Natural killer cell (primary cell): ENCODE measurements around the gene DAZAP1. TPM values are rescaled to one million over a fixed set of nuclear protein-coding genes. Genes with fewer than 3 reads are reported as not detected.

Experiments used
- ATAC-seq, 3 donors: fragments of 150-1000 bp in 2 of 3; fragments of 200-7000 bp in 1 of 3; cut with Tn5 transposase; 1 replicate in 1 of 3; 2 replicates in 2 of 3; pipeline ENCODE4 v1.10.0; 2021; ENCODE audit warnings: mild to moderate bottlenecking in 2 of 3, moderate library complexity in 2 of 3
- DNase-seq, 2 donors: peaks; one replicate each; pipeline versions ENCODE4 v3.0.0 to v3.0.0-alpha.2; 2013 to 2021; ENCODE audit warnings: mixed read lengths in 1 of 2
- H3K27ac ChIP-seq: one replicate; pipeline ENCODE4 v1.5.1; 2013; ENCODE audit warnings: mild to moderate bottlenecking, low read length
- H3K27me3 ChIP-seq: one replicate; pipeline ENCODE4 v1.6.1; 2013; ENCODE audit warnings: low read length; ENCODE audit not compliant: control insufficient read depth, insufficient read depth
- H3K36me3 ChIP-seq: one replicate; pipeline ENCODE4 v1.6.1; 2013; ENCODE audit warnings: low read length; ENCODE audit not compliant: control insufficient read depth, insufficient read depth
- H3K4me1 ChIP-seq: one replicate; pipeline ENCODE4 v1.6.1; 2013; ENCODE audit warnings: low read length; ENCODE audit not compliant: control insufficient read depth, insufficient read depth
- H3K4me3 ChIP-seq: one replicate; pipeline ENCODE4 v1.5.1; 2013; ENCODE audit warnings: low read length
- H3K9me3 ChIP-seq: one replicate; pipeline ENCODE4 v1.6.1; 2013; ENCODE audit warnings: low read length; ENCODE audit not compliant: control insufficient read depth, insufficient read depth
- H3K27ac Mint-ChIP-seq, 2 donors: one replicate each; pipeline ENCODE4 v1.8.0; 2022; ENCODE audit warnings: mild to moderate bottlenecking in 2 of 2, mixed read lengths in 2 of 2, moderate library complexity in 1 of 2
- H3K27me3 Mint-ChIP-seq, 2 donors: one replicate each; pipeline ENCODE4 v1.8.0; 2022; ENCODE audit warnings: low read depth in 2 of 2, mixed read lengths in 2 of 2
- H3K36me3 Mint-ChIP-seq: one replicate; pipeline ENCODE4 v1.8.0; 2022; ENCODE audit warnings: mixed read lengths
- H3K4me1 Mint-ChIP-seq, 2 donors: one replicate each; pipeline ENCODE4 v1.8.0; 2022; ENCODE audit warnings: mixed read lengths in 2 of 2
- H3K4me3 Mint-ChIP-seq: one replicate; pipeline ENCODE4 v1.8.0; 2022; ENCODE audit warnings: mild to moderate bottlenecking, moderate library complexity, mixed read lengths
- H3K9me3 Mint-ChIP-seq, 2 donors: one replicate each; pipeline ENCODE4 v1.8.0; 2022; ENCODE audit warnings: mixed read lengths in 2 of 2
- WGBS: methylation state at CpG from one replicate; pipeline ENCODE4 v1.1.7; 2013; ENCODE audit warnings: missing lambda C conversion rate; ENCODE audit not compliant: insufficient coverage; 5-methylcytosine and 5-hydroxymethylcytosine counted together
- intact Hi-C: fragments of 100-400 bp; cut with micrococcal nuclease; formaldehyde crosslinking; loops from one replicate; pipeline ENCODE4 v1.14.2; 2022
- total RNA-seq, 4 donors: library from RNA; stranded (reverse); fragments of 120-200 nt in 1 of 4; gene quantifications; one replicate each; pipeline versions ENCODE4 v1.2.3 to v1.2.4, GENCODE V29; 2013 to 2022
- TF ChIP-seq, protein P1 (sequence below): fragments of 200-600 bp; IDR thresholded peaks from one replicate; pipeline ENCODE4 v1.8.0; 2022; ENCODE audit warnings: antibody characterized with exemption

DAZAP1 gene
- total RNA-seq, 3 donors from 2014 or later (not counting 1 experiment from before 2014, with no cell fraction given) = 166 to 207 (median 170) TPM

DNA sequence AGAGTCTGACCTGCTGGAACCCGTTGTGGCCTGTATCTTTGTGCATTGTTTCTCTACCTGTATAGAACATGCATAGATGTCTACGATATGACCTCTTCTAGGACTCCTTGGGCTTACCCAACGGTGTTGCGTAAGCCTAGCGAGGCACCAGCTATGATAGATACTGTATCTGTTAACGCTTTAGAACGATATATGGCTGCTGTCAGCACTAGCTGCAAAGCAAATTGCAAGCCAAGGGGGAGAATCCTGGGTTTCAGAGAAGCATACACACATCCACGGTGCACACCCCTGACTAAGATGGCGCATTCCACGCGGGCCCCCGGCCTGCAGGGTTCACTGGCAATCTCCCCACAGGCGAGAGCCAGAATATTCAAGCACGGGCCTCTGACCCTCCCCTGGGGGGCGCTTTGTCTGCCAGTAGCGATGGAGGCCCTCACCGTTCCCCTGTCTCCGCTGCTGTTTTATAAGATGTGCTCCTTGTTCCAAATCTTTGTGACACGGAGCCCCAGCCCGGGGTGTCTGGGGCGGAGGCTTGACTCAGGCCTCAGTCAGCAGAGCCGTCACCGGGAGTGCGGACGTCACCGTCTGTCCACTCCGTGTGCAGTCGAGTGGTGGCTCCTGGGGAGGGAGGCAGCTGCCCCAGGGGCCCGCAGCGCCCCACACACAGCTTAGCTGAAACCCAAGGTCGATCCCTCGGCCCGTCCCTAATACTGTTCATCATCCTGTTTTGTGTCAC lies 17.9 kb downstream of the DAZAP1 start:
- no peaks in the 10 kb centered on the region for H3K9me3 ChIP-seq
- no peak for DNase-seq
- no peak overlapping the region for H3K4me3 Mint-ChIP-seq
- H3K36me3 Mint-ChIP-seq = no peaks in the 10 kb centered on the region
- no peak overlapping the region for H3K4me3 ChIP-seq
- H3K4me1 ChIP-seq = no peaks in the 10 kb centered on the region
- no peak overlapping the region for H3K27ac Mint-ChIP-seq
- H3K4me1 Mint-ChIP-seq = peaks cover 0 to 4% of the 10 kb centered on the region in 2 donors
- TF ChIP-seq, protein P1, sequence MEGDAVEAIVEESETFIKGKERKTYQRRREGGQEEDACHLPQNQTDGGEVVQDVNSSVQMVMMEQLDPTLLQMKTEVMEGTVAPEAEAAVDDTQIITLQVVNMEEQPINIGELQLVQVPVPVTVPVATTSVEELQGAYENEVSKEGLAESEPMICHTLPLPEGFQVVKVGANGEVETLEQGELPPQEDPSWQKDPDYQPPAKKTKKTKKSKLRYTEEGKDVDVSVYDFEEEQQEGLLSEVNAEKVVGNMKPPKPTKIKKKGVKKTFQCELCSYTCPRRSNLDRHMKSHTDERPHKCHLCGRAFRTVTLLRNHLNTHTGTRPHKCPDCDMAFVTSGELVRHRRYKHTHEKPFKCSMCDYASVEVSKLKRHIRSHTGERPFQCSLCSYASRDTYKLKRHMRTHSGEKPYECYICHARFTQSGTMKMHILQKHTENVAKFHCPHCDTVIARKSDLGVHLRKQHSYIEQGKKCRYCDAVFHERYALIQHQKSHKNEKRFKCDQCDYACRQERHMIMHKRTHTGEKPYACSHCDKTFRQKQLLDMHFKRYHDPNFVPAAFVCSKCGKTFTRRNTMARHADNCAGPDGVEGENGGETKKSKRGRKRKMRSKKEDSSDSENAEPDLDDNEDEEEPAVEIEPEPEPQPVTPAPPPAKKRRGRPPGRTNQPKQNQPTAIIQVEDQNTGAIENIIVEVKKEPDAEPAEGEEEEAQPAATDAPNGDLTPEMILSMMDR = no peak
- no peaks in the 10 kb centered on the region for H3K9me3 Mint-ChIP-seq
- ATAC-seq = no peak
- peaks cover 74% of the 10 kb centered on the region for H3K36me3 ChIP-seq
- no peaks in the 10 kb centered on the region for H3K27me3 ChIP-seq
- 96% methylated on average over 33 of the region's 33 CpGs for WGBS
- intact Hi-C loops = no loop called here
- H3K27me3 Mint-ChIP-seq = no peaks in the 10 kb centered on the region
- no peak overlapping the region for H3K27ac ChIP-seq

DNA sequence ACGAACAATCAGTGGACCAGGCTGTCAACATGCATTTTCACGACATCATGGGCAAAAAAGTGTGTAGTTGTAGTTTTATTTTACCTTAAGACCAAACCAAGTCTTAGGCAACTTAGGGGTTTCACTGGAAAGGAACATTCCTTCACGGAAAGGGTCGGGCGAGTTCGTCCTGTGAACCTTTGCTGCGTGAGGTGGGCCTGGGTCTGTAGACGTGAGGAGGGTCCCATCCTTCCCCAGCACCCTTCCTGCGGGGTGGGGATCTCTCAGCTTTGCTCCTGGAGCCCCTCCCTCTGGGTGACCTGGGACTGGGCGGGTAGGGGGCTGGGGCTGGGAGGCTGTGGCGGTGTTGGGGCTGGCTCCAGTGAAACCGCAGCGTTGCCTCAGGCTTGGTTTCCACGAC lies 18.5 kb downstream of the DAZAP1 start:
- no peaks in the 10 kb centered on the region for H3K27me3 Mint-ChIP-seq
- Histone ChIP-seq H3K9me3 (no peaks in the 10 kb centered on the region), H3K27ac (no peak overlapping the region), H3K4me3 (no peak overlapping the region), H3K27me3 (no peaks in the 10 kb centered on the region), H3K36me3 (peaks cover 70% of the 10 kb centered on the region), H3K4me1 (no peaks in the 10 kb centered on the region)
- H3K27ac Mint-ChIP-seq = no peak overlapping the region
- H3K4me3 Mint-ChIP-seq = no peak overlapping the region
- no peak for ATAC-seq
- DNase-seq = no peak
- 96% methylated on average over 14 of the region's 14 CpGs for WGBS
- TF ChIP-seq, protein P1 = no peak
- intact Hi-C loops = no loop called here
- no peaks in the 10 kb centered on the region for H3K36me3 Mint-ChIP-seq
- peaks cover 0 to 4% of the 10 kb centered on the region in 2 donors for H3K4me1 Mint-ChIP-seq
- H3K9me3 Mint-ChIP-seq = no peaks in the 10 kb centered on the region

DNA sequence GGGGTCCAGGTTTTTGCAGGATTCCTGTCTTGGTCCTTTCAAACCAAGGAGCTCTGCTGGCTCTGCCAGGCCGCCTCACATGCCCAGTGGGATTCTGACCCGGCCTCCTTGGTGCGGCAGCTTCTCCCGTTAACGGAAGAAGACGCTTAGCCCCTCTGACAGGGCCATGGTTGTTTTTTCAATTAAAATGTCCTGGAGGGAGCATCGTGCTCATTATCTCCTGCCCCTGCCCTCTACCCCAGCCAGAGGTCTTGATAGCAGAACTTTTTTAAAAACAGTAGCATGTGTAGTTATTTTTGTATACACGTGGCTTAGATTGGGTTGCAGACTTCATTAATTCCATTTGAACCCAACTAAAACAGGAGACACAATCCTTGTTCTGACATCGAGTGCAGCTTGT lies 19.4 kb downstream of the DAZAP1 start:
- intact Hi-C loops = no loop called here
- H3K27me3 ChIP-seq = no peaks in the 10 kb centered on the region
- Mint-ChIP-seq H3K36me3 (no peaks in the 10 kb centered on the region), H3K27ac (no peak overlapping the region), H3K27me3 (no peaks in the 10 kb centered on the region), H3K4me1 (peaks cover 0 to 4% of the 10 kb centered on the region in 2 donors), H3K9me3 (no peaks in the 10 kb centered on the region), H3K4me3 (no peak overlapping the region)
- H3K4me3 ChIP-seq = no peak overlapping the region
- DNase-seq (no peak), ATAC-seq (no peak)
- H3K4me1 ChIP-seq = no peaks in the 10 kb centered on the region
- 93% methylated on average over 9 of the region's 9 CpGs for WGBS
- TF ChIP-seq, protein P1 = no peak
- peaks cover 64% of the 10 kb centered on the region for H3K36me3 ChIP-seq
- H3K9me3 ChIP-seq = no peaks in the 10 kb centered on the region
- no peak overlapping the region for H3K27ac ChIP-seq
